Mesenchymal stem cell (in vitro differentiated cells and primary cell): ENCODE results near the gene GABRG3.

Source experiments
- DNase-seq: peaks from one replicate; pipeline ENCODE4 v3.0.0-alpha.2; 2013
- H2AFZ ChIP-seq: one replicate; pipeline ENCODE4 v1.6.1; 2013; ENCODE audit warnings: low read depth, mild to moderate bottlenecking, control low read depth, inconsistent platforms, low read length, moderate library complexity
- H2AK5ac ChIP-seq: 2 replicates; pipeline ENCODE4 v1.6.1; 2013; ENCODE audit warnings: low read length, moderate library complexity, mild to moderate bottlenecking, inconsistent platforms; ENCODE audit not compliant: severe bottlenecking
- H2BK120ac ChIP-seq: one replicate; pipeline ENCODE4 v1.6.1; 2013; ENCODE audit warnings: low read depth, mild to moderate bottlenecking, inconsistent platforms, low read length, moderate library complexity
- H2BK12ac ChIP-seq, 2 experiments: one replicate each; pipeline ENCODE4 v1.6.1; 2013; ENCODE audit warnings: inconsistent platforms in 2 of 2, low read length in 2 of 2, mild to moderate bottlenecking in 2 of 2, moderate library complexity in 2 of 2, control low read depth in 1 of 2
- H2BK15ac ChIP-seq: one replicate; pipeline ENCODE4 v1.6.1; 2013; ENCODE audit warnings: mild to moderate bottlenecking, low read depth, inconsistent platforms; ENCODE audit not compliant: poor library complexity, severe bottlenecking
- H2BK5ac ChIP-seq: 2 replicates; pipeline ENCODE4 v1.6.1; 2013; ENCODE audit warnings: low read depth, mild to moderate bottlenecking, low read length, control low read depth, inconsistent platforms; ENCODE audit not compliant: poor library complexity, severe bottlenecking
- H3K14ac ChIP-seq, 2 experiments: one replicate each; pipeline ENCODE4 v1.6.1; 2013; ENCODE audit warnings: inconsistent platforms in 2 of 2, low read length in 2 of 2, control low read depth in 1 of 2, mild to moderate bottlenecking in 1 of 2, moderate library complexity in 1 of 2
- H3K18ac ChIP-seq, 2 experiments: one replicate each; pipeline ENCODE4 v1.6.1; 2013; ENCODE audit warnings: inconsistent platforms in 2 of 2, low read length in 2 of 2, control low read depth in 1 of 2, low read depth in 1 of 2, mild to moderate bottlenecking in 1 of 2
- H3K23ac ChIP-seq, 2 experiments: one replicate each; pipeline ENCODE4 v1.6.1; 2013; ENCODE audit warnings: inconsistent platforms in 2 of 2, low read length in 2 of 2, mild to moderate bottlenecking in 2 of 2, moderate library complexity in 2 of 2, control low read depth in 1 of 2
- H3K27ac ChIP-seq: 2 replicates; pipeline ENCODE4 v1.5.1; 2013; ENCODE audit warnings: mild to moderate bottlenecking, moderate library complexity, low read length, control low read depth, inconsistent platforms; ENCODE audit not compliant: poor library complexity, severe bottlenecking
- H3K27me3 ChIP-seq, 2 experiments: 2 replicates each; pipeline versions ENCODE4 v1.6.1 to v1.7.0; 2013; ENCODE audit warnings: low read length in 2 of 2, mild to moderate bottlenecking in 2 of 2, moderate library complexity in 2 of 2, control low read depth in 1 of 2, inconsistent platforms in 1 of 2; ENCODE audit not compliant: control insufficient read depth in 1 of 2, insufficient read depth in 1 of 2
- H3K36me3 ChIP-seq, 2 experiments: 2 replicates each; pipeline versions ENCODE4 v1.6.1 to v1.7.0; 2013; ENCODE audit warnings: low read length in 2 of 2, control low read depth in 1 of 2, inconsistent platforms in 1 of 2, low read depth in 1 of 2, mild to moderate bottlenecking in 1 of 2; ENCODE audit not compliant: insufficient read depth in 2 of 2, control insufficient read depth in 1 of 2
- H3K4ac ChIP-seq, 2 experiments: one replicate each; pipeline ENCODE4 v1.6.1; 2013; ENCODE audit warnings: inconsistent platforms in 2 of 2, low read length in 2 of 2, mild to moderate bottlenecking in 2 of 2, moderate library complexity in 2 of 2, control low read depth in 1 of 2, low read depth in 1 of 2
- H3K4me1 ChIP-seq: 2 replicates; pipeline ENCODE4 v1.6.1; 2013; ENCODE audit warnings: low read depth, low read length, control low read depth; ENCODE audit not compliant: control insufficient read depth, insufficient read depth
- H3K4me2 ChIP-seq: 2 replicates; pipeline ENCODE4 v1.6.1; 2013; ENCODE audit warnings: low read length, mild to moderate bottlenecking, inconsistent platforms; ENCODE audit not compliant: poor library complexity, severe bottlenecking
- H3K4me3 ChIP-seq, 2 experiments: 2 replicates each; pipeline versions ENCODE4 v1.5.1 to v1.7.0; 2013; ENCODE audit warnings: low read length in 2 of 2, mild to moderate bottlenecking in 2 of 2, control low read depth in 1 of 2, low read depth in 1 of 2; ENCODE audit not compliant: insufficient read depth in 1 of 2
- H3K79me1 ChIP-seq: replicated peaks from 2 replicates; pipeline ENCODE4 v1.6.1; 2013; ENCODE audit warnings: mild to moderate bottlenecking, control low read depth, low read length, inconsistent platforms; ENCODE audit not compliant: poor library complexity, severe bottlenecking
- H3K9ac ChIP-seq: 2 replicates; pipeline ENCODE4 v1.7.0; 2013; ENCODE audit warnings: mild to moderate bottlenecking, low read length, moderate library complexity
- H3K9me3 ChIP-seq: 2 replicates; pipeline ENCODE4 v1.7.0; 2013; ENCODE audit warnings: mild to moderate bottlenecking, low read length; ENCODE audit not compliant: control insufficient read depth
- H4K8ac ChIP-seq: one replicate; pipeline ENCODE4 v1.6.1; 2013; ENCODE audit warnings: inconsistent platforms, mild to moderate bottlenecking, low read length, moderate library complexity
- H4K91ac ChIP-seq: one replicate; pipeline ENCODE4 v1.6.1; 2013; ENCODE audit warnings: mild to moderate bottlenecking, low read length, inconsistent platforms
- WGBS: methylation state at CpG from one replicate; pipeline ENCODE4 v1.1.7; 2013; ENCODE audit warnings: mixed read lengths; 5-methylcytosine and 5-hydroxymethylcytosine counted together

GABRG3 gene

GRCh38 chr15:27449941-27450340, 479.0 kb downstream of the GABRG3 start:
- Histone ChIP-seq H2BK15ac (no peak overlapping the region), H3K36me3 (no peaks in the 10 kb centered on the region)
- no peak for DNase-seq

GRCh38 chr15:27454281-27455075, 483.5 kb downstream of the GABRG3 start:
- Histone ChIP-seq H3K27me3 (no peaks in the 10 kb centered on the region), H3K14ac (no peak overlapping the region), H2BK15ac (no peak overlapping the region), H4K91ac (no peak overlapping the region), H3K4me3 (no peak overlapping the region), H2AFZ (no peak overlapping the region), H3K79me1 (no peaks in the 10 kb centered on the region), H3K27ac (no peak overlapping the region), H2BK5ac (no peak overlapping the region), H2BK120ac (no peak overlapping the region), H4K8ac (no peak overlapping the region), H3K9me3 (no peaks in the 10 kb centered on the region), H3K4me1 (no peaks in the 10 kb centered on the region), H3K36me3 (no peaks in the 10 kb centered on the region), H3K4me2 (no peak overlapping the region), H2AK5ac (no peak overlapping the region), H2BK12ac (no peak overlapping the region), H3K9ac (no peak overlapping the region), H3K4ac (no peak overlapping the region), H3K18ac (no peak overlapping the region), H3K23ac (no peak overlapping the region)
- WGBS: 51% methylated on average over 12 of the region's 13 CpGs
- no peak for DNase-seq

More at GRCh38 chr15:27449941-27450340, 479.0 kb downstream of the GABRG3 start:
- H3K18ac ChIP-seq: no peak overlapping the region
- H4K91ac ChIP-seq: no peak overlapping the region
- no peaks in the 10 kb centered on the region for H3K4me1 ChIP-seq
- no peaks in the 10 kb centered on the region for H3K79me1 ChIP-seq
- no peak overlapping the region for H2AFZ ChIP-seq
- H3K14ac ChIP-seq: no peak overlapping the region
- no peak overlapping the region for H3K4me3 ChIP-seq
- H3K23ac ChIP-seq: no peak overlapping the region
- H3K9me3 ChIP-seq: no peaks in the 10 kb centered on the region
- no peak overlapping the region for H3K9ac ChIP-seq
- H3K27me3 ChIP-seq: no peaks in the 10 kb centered on the region
- H3K27ac ChIP-seq: no peak overlapping the region
- H2BK5ac ChIP-seq: no peak overlapping the region
- H4K8ac ChIP-seq: no peak overlapping the region
- no peak overlapping the region for H3K4me2 ChIP-seq
- H3K4ac ChIP-seq: no peak overlapping the region
- no peak overlapping the region for H2BK12ac ChIP-seq
- H2AK5ac ChIP-seq: no peak overlapping the region
- 73% methylated on average over 5 of the region's 5 CpGs for WGBS
- H2BK120ac ChIP-seq: no peak overlapping the region

- H3K9ac ChIP-seq: no peak overlapping the region
- H3K14ac ChIP-seq: no peak overlapping the region
- no peak for DNase-seq
- no peak overlapping the region for H4K8ac ChIP-seq
- no peak overlapping the region for H3K4me2 ChIP-seq
- no peak overlapping the region for H4K91ac ChIP-seq
- no peak overlapping the region for H2AK5ac ChIP-seq
- no peak overlapping the region for H3K18ac ChIP-seq
- no peaks in the 10 kb centered on the region for H3K36me3 ChIP-seq
- H3K4ac ChIP-seq: no peak overlapping the region
- no peak overlapping the region for H2BK120ac ChIP-seq
- H3K27me3 ChIP-seq: no peaks in the 10 kb centered on the region
- H3K23ac ChIP-seq: no peak overlapping the region
- H2BK5ac ChIP-seq: no peak overlapping the region
- no peak overlapping the region for H3K4me3 ChIP-seq
- no peaks in the 10 kb centered on the region for H3K4me1 ChIP-seq
- no peaks in the 10 kb centered on the region for H3K9me3 ChIP-seq
- 75% methylated on average over 6 of the region's 6 CpGs for WGBS
- H2AFZ ChIP-seq: no peak overlapping the region
- no peaks in the 10 kb centered on the region for H3K79me1 ChIP-seq
- no peak overlapping the region for H2BK15ac ChIP-seq
- H3K27ac ChIP-seq: no peak overlapping the region
- no peak overlapping the region for H2BK12ac ChIP-seq
Measured at GRCh38 chr15:27456807-27457206, 485.8 kb downstream of the GABRG3 start.

GRCh38 chr15:27457766-27458165, 486.8 kb downstream of the GABRG3 start:
- Histone ChIP-seq H2BK120ac (no peak overlapping the region), H2BK5ac (no peak overlapping the region)
- 82% methylated on average over 6 of the region's 6 CpGs for WGBS

More at GRCh38 chr15:27457766-27458165, 486.8 kb downstream of the GABRG3 start:
- Histone ChIP-seq H3K9ac (no peak overlapping the region), H3K4me1 (no peaks in the 10 kb centered on the region), H3K23ac (no peak overlapping the region), H2BK15ac (no peak overlapping the region), H3K18ac (no peak overlapping the region), H3K27me3 (no peaks in the 10 kb centered on the region), H3K4ac (no peak overlapping the region), H4K8ac (no peak overlapping the region), H3K27ac (no peak overlapping the region), H3K4me2 (no peak overlapping the region), H2AK5ac (no peak overlapping the region), H3K9me3 (no peaks in the 10 kb centered on the region), H2BK12ac (no peak overlapping the region), H3K36me3 (no peaks in the 10 kb centered on the region), H3K79me1 (no peaks in the 10 kb centered on the region), H3K14ac (no peak overlapping the region), H4K91ac (no peak overlapping the region), H2AFZ (no peak overlapping the region), H3K4me3 (no peak overlapping the region)
- no peak for DNase-seq
